Ishikawa (cell line): Measurements from ENCODE around the gene BMI1.

ENCODE experiments used
- EP300 ChIP-seq: IDR thresholded peaks from 2 replicates; pipeline ENCODE4 v1.6.1; 2012; ENCODE audit warnings: borderline replicate concordance
- YY1 ChIP-seq: IDR thresholded peaks from 2 replicates; pipeline ENCODE4 v1.6.1; 2012; ENCODE audit warnings: low read depth

- TF ChIP-seq EP300, result no peak
- TF ChIP-seq YY1, result no peak
These were observed 23.4 kb downstream of the BMI1 start for GRCh38 chr10:22344249-22344648.
